GM19035 (cell line): ENCODE data around the gene STXBP6.

Experiments used
- ATAC-seq: cut with Tn5 transposase; IDR thresholded peaks from one replicate; pipeline ENCODE4 v1.9.1; 2021; ENCODE audit not compliant: unreplicated experiment

STXBP6 gene

DNA sequence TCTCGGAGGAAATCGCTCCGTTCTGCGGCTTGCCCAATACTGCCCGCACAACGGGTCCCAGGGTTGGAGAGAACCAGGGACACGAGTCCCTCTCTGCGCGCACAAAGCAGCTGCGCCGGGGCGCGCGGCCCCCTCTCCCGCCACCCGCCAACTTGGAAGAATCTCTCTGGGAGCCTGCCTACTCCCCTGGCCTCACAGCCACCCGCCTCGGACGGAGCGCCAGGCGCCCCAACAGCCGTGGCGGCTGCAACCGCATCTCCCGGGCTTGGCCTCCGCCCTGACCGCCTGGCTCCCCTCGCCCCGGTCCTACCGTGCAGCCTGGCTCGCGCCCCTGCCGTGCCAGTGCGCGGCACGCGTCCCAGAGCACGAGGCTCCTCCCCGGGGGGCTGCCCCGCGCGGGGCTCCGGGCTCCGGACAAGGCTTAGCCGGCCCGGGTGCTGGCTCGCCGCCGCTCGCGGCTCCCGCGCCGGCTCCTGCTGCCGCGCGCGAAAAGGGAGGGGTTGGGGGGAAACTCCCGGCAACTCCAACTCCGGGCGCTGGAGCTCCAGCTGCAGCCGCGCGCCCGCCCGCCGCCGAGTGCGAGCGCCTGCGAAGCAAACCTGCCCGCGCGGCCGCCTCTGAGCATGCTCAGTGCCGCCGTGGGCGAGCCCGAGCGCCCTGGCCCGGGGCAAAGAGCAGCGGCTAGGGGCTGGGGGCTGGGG is at the start of gene STXBP6:
Gene STXBP6, minus strand, starts transcription at position 580 of the 701 bp plus-strand sequence. CDS start 75,329 bp downstream, outside the sequence.
- peak; percentile 59 for ATAC-seq

DNA sequence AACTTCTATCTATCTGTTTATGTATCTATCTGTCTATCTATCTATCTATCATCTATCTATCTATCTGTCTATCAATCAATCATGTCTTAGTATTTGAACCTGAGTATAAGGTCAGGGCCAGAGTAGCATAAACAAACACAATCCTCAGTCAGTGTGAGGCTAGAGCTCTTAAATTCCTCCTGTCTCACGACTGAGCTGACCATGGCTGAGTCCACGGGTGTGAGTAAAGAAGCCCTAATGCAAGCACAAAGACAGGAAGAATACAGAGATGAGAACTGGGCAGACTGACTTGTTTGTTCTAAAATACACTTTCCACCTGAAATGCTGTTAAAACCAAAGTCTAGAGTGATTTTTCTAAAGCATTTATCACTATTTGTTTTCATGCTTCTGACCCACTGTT is 47.2 kb upstream of the STXBP6 start:
- no peak for ATAC-seq

DNA sequence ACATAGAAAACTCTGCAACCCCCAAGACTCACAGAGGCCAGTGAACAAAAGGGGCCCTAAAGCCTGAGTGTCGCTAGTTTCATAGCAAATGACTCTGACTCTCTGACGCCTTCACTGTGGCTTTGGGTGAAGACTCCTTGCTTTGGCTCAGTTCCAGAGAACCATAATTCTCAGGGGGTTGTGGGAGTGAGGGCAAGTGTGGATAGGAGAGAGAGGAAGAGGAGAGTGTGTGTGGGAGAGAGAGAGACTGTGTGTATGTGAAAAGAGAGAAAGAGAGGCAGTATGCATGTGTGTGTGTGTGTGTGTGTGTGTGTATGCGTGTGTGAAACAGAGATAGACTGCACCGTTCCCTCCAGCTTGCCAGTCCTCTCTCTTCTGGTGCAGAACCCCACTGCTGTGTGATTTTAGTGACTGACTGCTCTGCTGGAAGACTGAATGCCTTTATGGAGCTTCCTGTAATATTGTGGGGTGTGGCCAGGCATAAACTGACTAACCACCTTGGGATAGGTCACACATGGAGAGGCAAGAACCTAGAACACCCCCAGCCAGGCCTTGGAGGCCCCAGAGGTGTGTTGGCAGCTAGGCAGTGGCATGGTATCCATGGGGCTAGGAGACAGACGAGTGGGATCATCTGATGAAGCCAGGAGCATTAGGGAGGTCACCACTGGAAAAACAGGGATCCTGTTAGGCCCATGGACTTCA is 45.9 kb upstream of the STXBP6 start:
- ATAC-seq, result no peak

DNA sequence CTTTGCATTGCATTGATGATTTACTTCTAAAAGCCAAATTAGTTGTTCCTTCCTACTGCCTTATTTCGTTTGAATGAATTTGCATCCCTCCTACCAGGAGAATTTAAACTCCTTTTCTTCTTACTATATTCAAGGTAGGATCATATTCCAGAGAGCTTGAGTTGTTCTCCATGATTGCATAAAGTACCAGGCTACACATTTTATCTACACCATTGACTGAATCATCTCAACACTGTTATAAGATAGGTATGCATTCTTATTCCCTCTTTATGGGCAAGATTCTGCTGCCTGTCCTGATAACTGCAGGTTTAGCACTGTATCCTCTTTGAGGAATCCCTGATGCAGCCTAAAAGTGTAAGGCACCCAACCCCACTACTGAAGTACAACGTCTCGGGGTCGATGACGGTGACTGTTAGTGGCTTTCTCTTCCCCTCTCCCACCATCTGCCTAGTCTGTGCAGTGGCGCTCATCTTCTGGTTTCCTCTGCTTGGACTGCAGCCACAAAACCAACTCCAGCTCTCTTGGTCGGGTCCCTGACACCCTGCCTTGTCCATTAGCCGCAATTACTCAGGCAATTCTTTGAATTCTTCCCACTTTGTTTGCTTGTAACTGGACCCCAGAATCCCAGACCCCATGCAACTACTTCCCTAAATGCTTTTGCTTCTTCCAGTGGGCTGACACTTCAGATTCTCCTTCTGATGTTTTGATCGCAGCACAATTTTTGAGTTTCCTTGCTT is 44.4 kb upstream of the STXBP6 start:
- ATAC-seq, result no peak

DNA sequence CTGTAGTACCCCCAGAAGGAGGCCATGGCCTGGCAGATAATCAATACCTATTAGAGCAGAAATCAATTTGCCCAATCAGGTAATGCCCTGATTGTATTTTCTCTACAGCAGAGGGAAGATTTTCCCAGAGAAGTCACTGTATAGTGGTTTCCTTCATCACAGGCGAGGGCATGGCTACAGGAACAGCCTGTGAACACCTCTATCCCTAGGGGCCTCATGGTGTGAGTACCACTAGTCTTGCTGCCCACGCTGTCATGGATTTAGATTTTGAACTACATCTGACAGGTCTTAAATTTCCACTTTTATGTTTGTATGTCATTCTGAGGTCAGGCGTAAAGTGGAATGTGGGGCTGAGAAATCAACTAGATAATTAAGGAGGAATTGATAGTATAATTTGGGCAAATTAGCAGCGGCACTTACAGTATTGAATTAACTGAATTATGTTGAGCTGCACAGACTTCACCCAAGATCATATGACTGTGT is 42.4 kb upstream of the STXBP6 start:
- no peak for ATAC-seq

DNA sequence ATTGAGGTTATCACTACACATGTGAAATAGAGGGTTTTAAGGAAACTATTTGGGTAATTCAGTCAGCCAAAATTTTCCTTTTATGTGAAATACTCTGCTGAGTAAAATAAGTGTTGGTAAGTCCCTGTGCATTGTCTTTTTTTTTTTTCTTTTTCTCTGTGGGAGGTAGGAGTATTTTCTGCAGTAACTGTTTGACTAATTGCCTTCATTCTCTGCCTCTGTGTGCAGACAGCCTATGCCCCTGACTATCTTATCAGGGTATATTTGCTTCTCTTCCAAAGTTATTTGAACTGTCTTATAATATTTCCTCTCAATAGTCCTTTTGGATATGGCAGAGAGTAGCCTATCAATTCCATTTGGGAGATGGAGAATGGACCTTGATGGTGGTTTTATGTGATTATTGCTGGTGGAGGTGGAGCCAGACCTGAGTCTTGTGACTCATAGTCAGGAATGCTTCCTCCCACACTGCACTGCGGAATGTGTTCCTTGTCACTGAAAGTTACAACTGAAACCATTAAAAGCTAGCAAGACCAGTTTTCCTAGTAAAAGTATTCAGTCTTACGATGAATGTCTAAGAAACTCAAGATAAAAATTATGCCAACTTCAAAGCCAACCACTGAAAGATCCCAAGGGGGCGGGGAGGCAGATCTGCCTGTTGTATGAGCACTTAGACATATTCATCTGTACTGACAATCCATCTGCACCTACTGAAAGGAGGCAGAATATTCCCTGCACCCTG is 40.9 kb upstream of the STXBP6 start:
- no peak for ATAC-seq

DNA sequence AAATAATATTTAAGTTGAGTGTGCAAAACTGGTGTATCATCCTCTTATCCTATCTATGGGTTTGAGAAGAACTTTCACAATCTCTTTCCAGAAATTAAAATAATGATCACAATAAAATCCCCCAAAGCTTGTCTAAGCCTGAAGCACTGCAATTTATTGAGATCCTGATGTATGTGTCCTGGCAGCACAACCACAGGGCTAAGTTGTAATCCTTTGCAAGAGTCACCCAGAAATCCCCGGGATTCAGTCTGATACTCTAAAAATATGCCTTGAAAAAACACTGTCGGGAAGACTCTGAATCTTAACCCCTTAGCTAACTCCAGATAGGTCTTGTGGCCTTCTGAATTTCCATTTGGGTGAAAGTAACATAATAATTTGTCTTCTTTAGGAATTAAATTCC is 40.3 kb upstream of the STXBP6 start:
- ATAC-seq, result no peak

DNA sequence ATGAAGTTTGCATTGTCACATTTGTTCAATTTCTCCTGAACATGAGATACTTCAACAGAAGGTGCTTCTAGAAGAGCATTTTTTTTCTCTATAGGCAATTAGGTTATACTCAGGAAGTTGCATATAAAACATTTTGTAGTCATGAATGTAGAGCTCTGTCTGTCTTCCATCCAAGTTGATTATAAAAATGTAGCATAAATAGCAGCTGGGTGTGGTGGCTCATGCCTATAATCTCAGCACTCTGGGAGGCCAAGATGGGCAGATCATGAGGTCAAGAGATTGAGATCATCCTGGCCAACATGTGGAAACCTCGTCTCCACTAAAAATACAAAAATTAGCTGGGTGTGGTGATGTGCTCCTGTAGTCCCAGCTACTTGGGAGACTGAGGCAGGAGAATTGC is 39.5 kb upstream of the STXBP6 start:
- ATAC-seq, result no peak

DNA sequence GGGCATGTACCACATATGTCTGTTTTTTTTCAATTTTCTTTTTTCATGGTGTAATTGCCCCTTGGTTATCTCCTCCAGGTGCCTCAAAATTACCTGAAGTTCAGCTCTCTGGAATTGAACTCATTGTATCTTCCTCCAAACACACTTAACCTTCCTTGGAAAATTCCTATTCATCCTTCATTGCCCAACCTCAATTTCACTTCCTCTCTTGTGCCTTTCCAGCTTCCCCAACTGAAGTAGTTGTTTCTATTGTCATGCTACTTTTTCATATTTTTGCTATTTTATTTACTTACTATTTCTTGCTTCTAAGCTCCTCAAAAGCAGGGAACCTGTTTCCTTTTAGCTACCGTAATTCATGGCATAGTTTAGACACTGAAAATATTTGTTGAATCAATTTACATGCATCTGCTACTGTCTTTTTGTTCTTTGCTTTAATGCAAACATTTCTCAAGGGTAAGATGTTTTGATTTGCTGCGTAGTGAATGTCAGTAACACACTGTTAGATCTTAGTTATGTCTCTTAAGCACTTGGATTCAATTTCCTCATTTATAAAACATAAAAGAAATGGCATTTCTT is 37.0 kb upstream of the STXBP6 start:
- ATAC-seq, result no peak

DNA sequence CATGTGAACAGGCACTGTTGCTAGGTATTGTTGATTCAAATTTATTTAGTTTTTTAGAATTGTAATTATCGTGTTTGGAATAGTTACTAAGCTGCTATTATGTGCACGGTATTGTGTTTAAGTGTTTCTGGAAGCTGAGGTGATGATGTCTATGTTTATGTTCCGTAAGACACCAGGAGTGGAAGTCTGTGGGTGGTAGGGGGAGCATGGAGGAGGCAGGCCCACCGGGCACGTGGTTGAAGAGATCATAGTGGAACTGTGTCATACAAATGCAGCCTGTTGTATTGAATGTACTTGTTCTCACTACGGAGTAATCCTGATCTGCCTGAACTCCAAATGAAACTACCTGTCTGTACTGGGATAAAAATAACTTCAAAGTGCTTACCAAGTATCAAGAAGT is 36.1 kb upstream of the STXBP6 start:
- no peak for ATAC-seq

DNA sequence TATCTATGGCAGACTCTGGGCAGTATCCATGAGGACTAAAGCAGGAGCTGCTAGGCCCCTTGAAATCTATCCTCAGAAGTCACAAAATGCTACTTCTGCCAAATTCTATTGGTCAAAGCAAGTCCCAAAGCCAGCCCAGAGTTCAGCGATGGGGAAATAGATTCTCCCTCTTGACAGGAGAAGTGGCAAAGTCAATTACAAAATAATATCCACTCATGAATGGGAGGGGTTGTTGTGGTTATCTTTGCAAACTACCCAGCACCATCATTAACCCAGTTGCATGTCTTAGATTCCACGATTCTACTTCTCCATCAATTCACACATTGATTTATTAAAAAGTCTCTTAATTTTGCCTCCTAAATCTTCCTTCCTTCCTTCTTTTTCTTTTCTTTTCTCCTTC is 30.7 kb upstream of the STXBP6 start:
- no peak for ATAC-seq

DNA sequence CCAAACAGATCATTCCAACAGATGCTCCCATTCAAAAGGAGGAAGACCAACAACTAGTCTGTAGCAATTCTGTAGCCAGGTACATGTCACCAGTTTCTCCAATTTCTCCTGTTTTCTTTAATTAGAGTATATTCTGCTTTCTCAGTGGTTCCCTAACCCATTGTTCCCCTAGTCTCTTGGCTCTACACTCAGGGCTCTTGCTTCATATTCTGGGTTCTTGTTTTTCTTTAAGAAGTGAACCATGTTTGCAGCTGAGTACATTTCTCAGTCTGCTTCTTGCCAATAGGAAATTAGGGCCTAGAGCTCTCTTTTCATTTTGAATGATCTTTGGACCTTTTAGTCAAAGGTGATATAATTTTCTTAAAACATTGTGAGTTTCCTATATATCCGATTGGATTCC is 29.4 kb upstream of the STXBP6 start:
- ATAC-seq, result no peak

DNA sequence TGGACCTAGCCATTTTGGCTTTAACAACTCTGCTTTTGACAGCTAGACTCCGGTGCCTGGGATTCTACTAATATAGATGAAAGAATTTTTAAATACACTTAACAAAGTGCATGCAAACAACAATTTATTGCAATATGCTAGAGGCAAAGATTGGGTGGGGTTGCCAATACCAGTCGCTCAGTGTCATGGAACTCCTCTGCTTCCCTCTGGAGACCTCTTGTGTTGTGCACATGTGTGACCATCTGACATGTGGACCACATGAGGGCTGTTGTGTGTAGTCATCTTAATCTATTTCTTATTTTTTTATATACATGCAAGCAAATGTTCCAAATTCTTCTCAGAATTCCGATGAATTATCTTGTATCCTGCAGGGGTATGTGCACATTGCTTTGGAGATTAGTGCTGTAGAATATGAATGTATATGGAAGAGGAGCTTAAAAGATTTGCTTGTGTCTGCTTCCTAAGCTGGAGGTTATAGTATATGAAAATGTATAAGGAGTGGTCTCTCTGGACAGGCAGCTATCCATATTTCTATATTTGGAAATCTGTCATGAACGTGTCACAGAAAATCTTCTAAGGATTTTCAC is 24.2 kb upstream of the STXBP6 start:
- no peak for ATAC-seq

DNA sequence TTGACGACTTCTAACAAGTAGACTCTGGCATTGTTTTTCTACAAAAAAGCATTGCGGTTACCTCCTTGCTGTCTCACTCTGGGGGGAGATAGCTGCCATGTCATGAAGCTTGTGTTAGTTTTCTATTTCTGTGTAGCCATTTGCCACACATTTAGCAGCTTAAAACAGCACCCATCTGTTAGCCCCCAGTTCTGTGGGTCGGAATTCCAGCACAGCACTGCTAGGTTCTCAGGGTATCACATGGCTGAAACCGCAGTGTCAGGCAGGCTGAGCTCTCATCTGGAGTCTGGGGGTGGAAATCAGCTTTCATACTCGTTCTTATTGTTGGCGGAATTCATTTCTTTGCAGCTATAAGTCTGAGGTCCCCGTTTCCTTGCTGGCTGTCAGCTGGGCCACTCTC is 19.9 kb upstream of the STXBP6 start:
- ATAC-seq, result no peak

DNA sequence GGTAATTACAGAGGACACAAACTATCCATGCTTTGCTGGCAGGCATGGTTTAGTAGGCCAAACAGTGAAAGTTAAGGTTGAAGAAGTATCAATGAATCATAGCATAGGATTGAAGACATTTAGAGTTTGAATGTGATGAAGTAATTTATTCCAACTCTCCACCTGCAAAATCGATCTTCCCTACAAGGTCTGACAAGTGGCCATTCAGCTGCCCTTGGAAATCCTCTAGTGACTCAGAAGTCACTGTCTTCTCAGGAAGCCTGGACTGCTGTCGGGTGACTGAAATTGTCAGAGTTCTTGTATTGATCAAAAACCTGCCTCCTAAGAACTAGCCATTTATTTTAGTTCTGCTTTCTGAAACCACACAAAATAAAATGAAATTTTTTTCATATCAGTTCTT is 17.7 kb upstream of the STXBP6 start:
- ATAC-seq, result no peak

DNA sequence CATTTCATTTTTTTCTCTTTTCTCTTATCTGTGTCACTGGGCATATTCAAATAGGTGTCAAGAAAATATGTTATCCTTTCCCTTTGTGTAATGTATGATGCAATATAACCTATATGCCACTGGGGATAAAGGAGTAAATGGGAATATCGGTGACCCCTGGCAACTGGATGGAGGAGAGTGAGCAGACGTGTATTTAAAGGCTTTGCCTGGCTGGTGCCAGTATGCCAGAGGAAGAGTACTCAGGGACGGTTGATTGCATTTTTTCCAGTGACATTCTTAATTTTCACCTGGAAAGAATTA is 12.0 kb upstream of the STXBP6 start:
- ATAC-seq, result no peak

DNA sequence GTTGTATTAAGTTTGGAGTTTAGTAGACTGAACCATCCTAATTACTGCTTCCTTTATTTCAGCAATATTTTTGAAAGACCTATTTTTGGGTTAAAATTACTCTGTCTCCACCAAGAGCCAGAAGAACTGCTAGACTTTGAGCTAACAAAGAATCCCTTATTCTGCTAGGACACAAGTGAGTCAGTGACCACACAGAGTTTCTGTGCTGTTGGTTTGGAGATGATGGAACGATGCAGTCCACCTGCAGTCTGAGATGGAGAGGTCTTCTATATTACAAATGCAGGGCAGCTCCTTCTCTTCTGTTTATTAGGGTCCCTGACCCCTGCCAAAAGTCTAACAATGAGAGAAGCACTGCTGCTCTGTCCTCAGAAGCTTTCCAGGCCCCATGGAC is 6.7 kb upstream of the STXBP6 start:
- ATAC-seq, result no peak

DNA sequence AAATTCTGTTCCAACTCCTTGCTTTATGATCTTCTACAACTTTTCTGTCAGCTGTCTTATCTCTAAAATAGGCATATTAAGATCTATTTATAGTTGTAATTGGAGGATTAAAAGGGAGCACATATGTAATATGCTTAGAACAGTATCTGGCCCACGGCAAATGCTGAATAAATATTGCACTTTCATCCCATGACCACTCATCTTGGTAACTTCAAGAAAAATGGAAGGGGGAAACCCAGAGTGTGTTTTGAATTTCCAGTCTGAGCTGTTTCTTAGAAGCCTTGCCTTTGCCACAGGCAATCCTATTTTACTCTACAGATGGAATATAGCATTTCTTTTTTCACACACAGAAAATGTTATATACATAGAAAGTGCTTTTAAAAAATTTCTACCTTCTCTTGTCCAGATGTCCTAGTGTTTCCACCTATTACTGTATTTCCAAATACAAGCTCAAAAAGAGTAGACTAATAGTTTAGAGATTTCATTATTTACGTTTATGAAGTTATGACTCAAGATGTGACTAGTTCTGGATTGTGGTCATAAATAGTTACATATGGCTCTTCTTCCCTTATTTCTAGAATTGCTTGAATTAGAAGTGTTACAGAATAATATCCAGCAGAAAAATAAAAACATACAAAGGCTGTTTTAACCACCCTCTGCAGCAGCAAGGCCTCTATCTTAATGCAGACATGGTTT is 6.2 kb upstream of the STXBP6 start:
- ATAC-seq, result no peak

DNA sequence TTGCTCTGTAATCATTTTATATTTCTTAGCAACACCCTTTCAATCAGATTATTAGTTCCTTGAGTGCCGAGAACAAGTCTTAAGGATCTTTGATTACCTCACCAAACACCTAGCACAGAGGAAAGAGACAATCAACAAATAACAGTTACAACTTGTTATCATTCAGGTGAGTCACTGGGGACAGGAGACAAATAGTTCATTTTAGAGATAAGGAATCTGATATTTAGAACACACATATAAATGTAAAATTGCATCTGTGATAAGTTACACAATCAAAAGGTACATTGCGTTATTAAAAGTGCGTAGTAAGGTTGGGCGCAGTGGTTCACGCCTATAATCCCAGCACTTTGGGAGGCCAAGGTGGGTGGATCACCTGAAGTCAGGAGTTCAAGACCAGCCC is 5.1 kb upstream of the STXBP6 start:
- ATAC-seq, result no peak

DNA sequence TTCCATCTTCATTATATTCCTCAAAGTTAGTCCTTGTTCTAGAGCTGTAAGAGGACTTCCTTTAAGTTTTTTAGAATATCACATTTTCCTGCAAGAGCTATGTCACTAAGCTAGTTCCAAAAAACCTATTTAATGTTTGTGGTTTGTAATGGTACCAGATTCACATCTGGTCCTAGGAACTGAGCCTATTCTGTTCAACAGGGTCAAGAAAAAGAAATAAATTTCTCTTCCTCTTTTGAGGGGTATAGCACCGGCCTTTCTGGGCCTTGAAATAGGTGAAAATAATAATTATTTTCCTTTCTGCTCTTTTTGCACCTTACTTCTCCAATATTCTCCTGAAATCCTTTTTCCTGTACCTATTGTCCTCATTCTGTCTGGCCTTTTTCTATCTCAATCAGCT is 3.6 kb upstream of the STXBP6 start:
- ATAC-seq, result no peak
